Sigmoid colon (tissue), 4 donors: ENCODE results near the gene NR1H4.

Source experiments
- EP300 ChIP-seq, 4 donors: sonication (generic); formaldehyde crosslinking; IDR thresholded peaks; one replicate each; pipeline ENCODE4 v1.6.1; 2017; ENCODE audit warnings: antibody characterized with exemption in 4 of 4
- POLR2A ChIP-seq, 2 donors: fragments of 450-650 bp; IDR thresholded peaks; one replicate each; pipeline ENCODE4 v1.6.1; 2016; ENCODE audit warnings: antibody characterized with exemption in 2 of 2, mild to moderate bottlenecking in 2 of 2, moderate library complexity in 2 of 2
- TF ChIP-seq, protein P1 (sequence below), 4 experiments: fragments of 450-650 bp in 3 of 4; fragments of 200-600 bp in 1 of 4; IDR thresholded peaks; one replicate each; pipeline ENCODE4 v1.5.1; 2016 to 2019; ENCODE audit warnings: antibody characterized with exemption in 4 of 4, mild to moderate bottlenecking in 3 of 4, moderate library complexity in 2 of 4

DNA sequence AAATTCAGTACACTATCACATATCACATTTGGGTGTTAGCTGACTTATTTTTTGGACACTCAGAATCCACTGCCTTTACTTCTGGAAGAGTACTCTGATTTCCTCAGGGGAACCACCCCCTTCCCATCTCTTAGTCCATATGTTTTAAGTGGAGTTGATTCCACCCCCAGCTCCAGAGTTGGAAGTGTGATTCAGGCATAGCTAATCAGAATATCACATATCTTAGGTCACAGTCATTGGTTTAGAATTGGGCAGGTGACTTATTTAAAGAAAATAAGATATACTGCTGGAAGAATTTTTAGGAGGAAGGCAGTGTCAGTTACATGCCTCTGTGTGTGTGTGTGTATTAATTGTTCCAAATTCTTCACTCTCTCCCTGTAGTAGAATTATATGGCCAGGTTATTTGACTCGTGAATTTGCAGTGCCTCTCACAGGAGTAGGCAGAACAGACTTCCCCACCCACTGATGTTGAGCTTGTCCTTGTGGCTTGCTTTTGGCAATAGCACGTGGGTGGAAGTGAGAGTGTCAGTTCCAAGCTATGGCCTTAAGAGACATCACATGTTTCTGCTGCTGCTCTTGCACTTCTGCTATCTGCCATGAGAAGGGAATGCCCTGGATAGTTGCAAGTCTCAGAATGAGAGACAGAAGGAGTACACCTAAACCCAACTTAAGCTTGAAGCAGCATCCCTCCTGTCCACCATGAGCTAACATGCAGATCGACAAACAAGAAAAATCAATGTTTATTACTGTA is 93.4 kb downstream of the NR1H4 start:
- TF ChIP-seq, protein P1, sequence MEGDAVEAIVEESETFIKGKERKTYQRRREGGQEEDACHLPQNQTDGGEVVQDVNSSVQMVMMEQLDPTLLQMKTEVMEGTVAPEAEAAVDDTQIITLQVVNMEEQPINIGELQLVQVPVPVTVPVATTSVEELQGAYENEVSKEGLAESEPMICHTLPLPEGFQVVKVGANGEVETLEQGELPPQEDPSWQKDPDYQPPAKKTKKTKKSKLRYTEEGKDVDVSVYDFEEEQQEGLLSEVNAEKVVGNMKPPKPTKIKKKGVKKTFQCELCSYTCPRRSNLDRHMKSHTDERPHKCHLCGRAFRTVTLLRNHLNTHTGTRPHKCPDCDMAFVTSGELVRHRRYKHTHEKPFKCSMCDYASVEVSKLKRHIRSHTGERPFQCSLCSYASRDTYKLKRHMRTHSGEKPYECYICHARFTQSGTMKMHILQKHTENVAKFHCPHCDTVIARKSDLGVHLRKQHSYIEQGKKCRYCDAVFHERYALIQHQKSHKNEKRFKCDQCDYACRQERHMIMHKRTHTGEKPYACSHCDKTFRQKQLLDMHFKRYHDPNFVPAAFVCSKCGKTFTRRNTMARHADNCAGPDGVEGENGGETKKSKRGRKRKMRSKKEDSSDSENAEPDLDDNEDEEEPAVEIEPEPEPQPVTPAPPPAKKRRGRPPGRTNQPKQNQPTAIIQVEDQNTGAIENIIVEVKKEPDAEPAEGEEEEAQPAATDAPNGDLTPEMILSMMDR (IDR thresholded peaks at IDR 0.05): no peak
- TF ChIP-seq POLR2A (IDR thresholded peaks at IDR 0.05) (no peak), EP300 (IDR thresholded peaks at IDR 0.05) (no peak)
